CD14-positive monocyte (primary cell): ENCODE measurements around the gene GBX1. TPM values are rescaled to one million over a fixed set of nuclear protein-coding genes. Genes with fewer than 3 reads are reported as not detected.

ENCODE experiments used
- DNase-seq, 3 donors: peaks; one replicate each; pipeline ENCODE4 v3.0.0-alpha.2; 2011 to 2022
- H2AFZ ChIP-seq: 2 replicates; pipeline ENCODE4 v1.6.0; 2012; ENCODE audit warnings: mild to moderate bottlenecking, low read depth, low read length, inconsistent platforms; ENCODE audit not compliant: insufficient read depth, poor library complexity, severe bottlenecking
- H3K27ac ChIP-seq, 2 donors: 1 replicate in 1 of 2; 2 replicates in 1 of 2; pipeline ENCODE4 v1.5.1; 2012 to 2013; ENCODE audit warnings: low read length in 2 of 2, control low read depth in 1 of 2, inconsistent platforms in 1 of 2, low read depth in 1 of 2, mild to moderate bottlenecking in 1 of 2
- H3K27me3 ChIP-seq, 2 donors: one replicate each; pipeline versions ENCODE4 v1.6.0 to v1.6.1; 2011 to 2013; ENCODE audit warnings: low read length in 2 of 2; ENCODE audit not compliant: control insufficient read depth in 2 of 2, insufficient read depth in 2 of 2
- H3K36me3 ChIP-seq, 2 donors: replicated peaks in 1 of 2; 1 replicate in 1 of 2; 2 replicates in 1 of 2; pipeline versions ENCODE4 v1.5.1 to v1.6.1; 2012 to 2013; ENCODE audit warnings: low read length in 2 of 2, control low read depth in 1 of 2, inconsistent platforms in 1 of 2, mild to moderate bottlenecking in 1 of 2; ENCODE audit not compliant: insufficient read depth in 2 of 2, control insufficient read depth in 1 of 2
- H3K4me1 ChIP-seq, 2 donors: 1 replicate in 1 of 2; 2 replicates in 1 of 2; pipeline versions ENCODE4 v1.5.1 to v1.6.1; 2012 to 2013; ENCODE audit warnings: low read length in 2 of 2, control low read depth in 1 of 2, inconsistent platforms in 1 of 2, mild to moderate bottlenecking in 1 of 2, moderate library complexity in 1 of 2; ENCODE audit not compliant: insufficient read depth in 2 of 2, control insufficient read depth in 1 of 2
- H3K4me2 ChIP-seq: replicated peaks from 2 replicates; pipeline ENCODE3; 2012; ENCODE audit warnings: low read length, moderate library complexity, mild to moderate bottlenecking; ENCODE audit not compliant: poor library complexity, severe bottlenecking; ENCODE audit errors: extremely low read depth
- H3K4me3 ChIP-seq, 3 experiments: fragments of 200-600 bp in 1 of 3; sonication (generic) in 1 of 3; replicated peaks in 1 of 3; 1 replicate in 2 of 3; 2 replicates in 1 of 3; pipeline ENCODE4 v1.5.1; 2011 to 2013; ENCODE audit warnings: low read length in 3 of 3, mild to moderate bottlenecking in 3 of 3, control low read depth in 2 of 3, low read depth in 2 of 3, inconsistent platforms in 1 of 3, moderate library complexity in 1 of 3
- H3K79me2 ChIP-seq: 2 replicates; pipeline ENCODE4 v1.6.0; 2012; ENCODE audit warnings: mild to moderate bottlenecking, control low read depth, inconsistent platforms, low read length, moderate library complexity; ENCODE audit not compliant: insufficient read depth
- H3K9ac ChIP-seq: 2 replicates; pipeline ENCODE4 v1.6.0; 2017; ENCODE audit warnings: low read length, mild to moderate bottlenecking; ENCODE audit not compliant: insufficient read depth, poor library complexity, severe bottlenecking
- H3K9me3 ChIP-seq, 2 donors: replicated peaks in 1 of 2; 1 replicate in 1 of 2; 2 replicates in 1 of 2; pipeline versions ENCODE4 v1.5.1 to v1.6.1; 2012 to 2013; ENCODE audit warnings: low read length in 2 of 2, control low read depth in 1 of 2; ENCODE audit not compliant: control insufficient read depth in 1 of 2, insufficient read depth in 1 of 2
- H4K20me1 ChIP-seq: 2 replicates; pipeline ENCODE4 v1.6.0; 2012; ENCODE audit warnings: mild to moderate bottlenecking, low read length, control low read depth, moderate library complexity; ENCODE audit not compliant: insufficient read depth
- H3K27ac Mint-ChIP-seq, 7 donors: one replicate each; pipeline ENCODE4 v1.8.0; 2020; ENCODE audit warnings: mild to moderate bottlenecking in 7 of 7, mixed read lengths in 7 of 7, moderate library complexity in 6 of 7, inconsistent platforms in 2 of 7
- H3K27me3 Mint-ChIP-seq, 3 donors: one replicate each; pipeline ENCODE4 v1.8.0; 2021 to 2022; ENCODE audit warnings: low read depth in 3 of 3, mild to moderate bottlenecking in 3 of 3, mixed read lengths in 3 of 3, moderate library complexity in 3 of 3, inconsistent platforms in 1 of 3
- H3K36me3 Mint-ChIP-seq, 2 donors: one replicate each; pipeline ENCODE4 v1.8.0; 2020; ENCODE audit warnings: mixed read lengths in 2 of 2, inconsistent platforms in 1 of 2, mild to moderate bottlenecking in 1 of 2
- H3K4me1 Mint-ChIP-seq: one replicate; pipeline ENCODE4 v1.8.0; 2020; ENCODE audit warnings: mild to moderate bottlenecking, mixed read lengths
- H3K4me3 Mint-ChIP-seq, 2 donors: one replicate each; pipeline ENCODE4 v1.8.0; 2020; ENCODE audit warnings: mild to moderate bottlenecking in 2 of 2, mixed read lengths in 2 of 2, moderate library complexity in 1 of 2
- H3K9me3 Mint-ChIP-seq, 7 donors: one replicate each; pipeline ENCODE4 v1.8.0; 2020 to 2022; ENCODE audit warnings: mixed read lengths in 7 of 7, mild to moderate bottlenecking in 6 of 7, moderate library complexity in 6 of 7, inconsistent platforms in 2 of 7
- WGBS: methylation state at CpG from one replicate; pipeline ENCODE4 v1.1.5; 2013; ENCODE audit warnings: missing lambda C conversion rate; ENCODE audit not compliant: insufficient coverage; 5-methylcytosine and 5-hydroxymethylcytosine counted together
- intact Hi-C, 2 donors: fragments of 100-400 bp; cut with micrococcal nuclease; formaldehyde crosslinking; loops; one replicate each; pipeline versions ENCODE4 v1.15.0 to v1.15.1; 2023
- polyA plus RNA-seq, 3 donors: library from polyadenylated mRNA; depleted of rRNA in 1 of 3; unstranded in 2 of 3; stranded (reverse) in 1 of 3; fragments of 300-500 nt in 2 of 3; fragments of >200 nt in 1 of 3; fragmentation: Illumina TruSeq in 2 of 3; gene quantifications; 1 replicate in 2 of 3; 2 replicates in 1 of 3; pipeline ENCODE4 v1.2.3, GENCODE V29; 2012 to 2021
- TF ChIP-seq, protein P1 (sequence below): fragments of 200-600 bp; IDR thresholded peaks from one replicate; pipeline ENCODE4 v1.8.0; 2022; ENCODE audit warnings: antibody characterized with exemption, mild to moderate bottlenecking

Gene GBX1
- polyA plus RNA-seq, 3 donors: not detected

DNA sequence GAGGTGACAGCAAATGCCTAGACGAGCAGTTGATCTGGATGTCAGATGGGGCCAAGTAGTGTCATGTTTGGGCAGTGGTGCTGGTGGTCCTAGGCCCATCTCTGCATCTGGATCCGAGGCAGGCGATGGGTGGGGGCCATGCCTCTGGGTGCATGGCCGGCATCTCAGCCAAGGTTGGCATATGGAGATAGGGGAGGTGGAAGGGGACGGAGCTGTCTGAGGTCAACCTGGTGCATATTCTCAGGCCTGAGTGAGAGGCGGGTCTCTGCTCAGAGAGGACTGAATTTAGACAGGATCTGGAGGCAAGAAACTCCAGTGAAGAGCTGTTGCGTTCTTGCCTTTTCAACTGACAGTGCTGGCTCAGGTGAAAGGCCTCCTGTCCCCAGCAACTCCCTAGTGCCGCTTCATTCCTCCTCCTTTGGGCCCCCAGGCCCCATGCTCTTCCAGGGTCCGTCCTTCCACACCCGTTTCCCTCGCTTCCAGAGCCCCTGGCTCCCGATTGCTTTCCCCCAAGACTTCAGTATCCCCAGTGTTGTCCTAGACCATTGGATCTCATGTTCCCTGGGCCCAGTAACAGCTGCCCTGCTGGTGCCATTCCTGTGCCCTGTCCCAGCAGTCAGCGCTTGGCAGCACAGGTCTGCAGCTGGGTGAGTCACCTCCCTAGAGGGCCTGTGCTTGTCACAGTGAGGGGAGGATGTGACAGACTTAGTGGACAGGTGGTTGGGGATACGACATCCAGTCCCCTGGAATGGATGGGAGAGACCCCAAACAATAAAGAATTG, 32.6 kb downstream of the GBX1 start:
- Mint-ChIP-seq H3K4me1 (no peaks in the 10 kb centered on the region), H3K4me3 (no peak overlapping the region), H3K9me3 (no peaks in the 10 kb centered on the region), H3K27me3 (peaks cover 0 to 2% (median 2%) of the 10 kb centered on the region in 3 donors), H3K36me3 (peaks cover 55 to 58% of the 10 kb centered on the region in 2 donors), H3K27ac (no peak overlapping the region)
- no peak overlapping the region for H3K4me3 ChIP-seq
- intact Hi-C loops: no loop called here
- H3K36me3 ChIP-seq: peaks cover 33 to 76% of the 10 kb centered on the region in 2 donors
- no peaks in the 10 kb centered on the region for H3K79me2 ChIP-seq
- WGBS: 97% methylated on average over 13 of the region's 14 CpGs
- H2AFZ ChIP-seq: no peak overlapping the region
- H3K27me3 ChIP-seq: no peaks in the 10 kb centered on the region
- no peak overlapping the region for H3K27ac ChIP-seq
- no peaks in the 10 kb centered on the region for H3K9me3 ChIP-seq
- H4K20me1 ChIP-seq: peaks cover 7% of the 10 kb centered on the region
- TF ChIP-seq, protein P1, sequence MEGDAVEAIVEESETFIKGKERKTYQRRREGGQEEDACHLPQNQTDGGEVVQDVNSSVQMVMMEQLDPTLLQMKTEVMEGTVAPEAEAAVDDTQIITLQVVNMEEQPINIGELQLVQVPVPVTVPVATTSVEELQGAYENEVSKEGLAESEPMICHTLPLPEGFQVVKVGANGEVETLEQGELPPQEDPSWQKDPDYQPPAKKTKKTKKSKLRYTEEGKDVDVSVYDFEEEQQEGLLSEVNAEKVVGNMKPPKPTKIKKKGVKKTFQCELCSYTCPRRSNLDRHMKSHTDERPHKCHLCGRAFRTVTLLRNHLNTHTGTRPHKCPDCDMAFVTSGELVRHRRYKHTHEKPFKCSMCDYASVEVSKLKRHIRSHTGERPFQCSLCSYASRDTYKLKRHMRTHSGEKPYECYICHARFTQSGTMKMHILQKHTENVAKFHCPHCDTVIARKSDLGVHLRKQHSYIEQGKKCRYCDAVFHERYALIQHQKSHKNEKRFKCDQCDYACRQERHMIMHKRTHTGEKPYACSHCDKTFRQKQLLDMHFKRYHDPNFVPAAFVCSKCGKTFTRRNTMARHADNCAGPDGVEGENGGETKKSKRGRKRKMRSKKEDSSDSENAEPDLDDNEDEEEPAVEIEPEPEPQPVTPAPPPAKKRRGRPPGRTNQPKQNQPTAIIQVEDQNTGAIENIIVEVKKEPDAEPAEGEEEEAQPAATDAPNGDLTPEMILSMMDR: no peak
- H3K4me1 ChIP-seq: no peaks in the 10 kb centered on the region
- DNase-seq: no peak
- H3K4me2 ChIP-seq: no peak overlapping the region
- no peak overlapping the region for H3K9ac ChIP-seq

DNA sequence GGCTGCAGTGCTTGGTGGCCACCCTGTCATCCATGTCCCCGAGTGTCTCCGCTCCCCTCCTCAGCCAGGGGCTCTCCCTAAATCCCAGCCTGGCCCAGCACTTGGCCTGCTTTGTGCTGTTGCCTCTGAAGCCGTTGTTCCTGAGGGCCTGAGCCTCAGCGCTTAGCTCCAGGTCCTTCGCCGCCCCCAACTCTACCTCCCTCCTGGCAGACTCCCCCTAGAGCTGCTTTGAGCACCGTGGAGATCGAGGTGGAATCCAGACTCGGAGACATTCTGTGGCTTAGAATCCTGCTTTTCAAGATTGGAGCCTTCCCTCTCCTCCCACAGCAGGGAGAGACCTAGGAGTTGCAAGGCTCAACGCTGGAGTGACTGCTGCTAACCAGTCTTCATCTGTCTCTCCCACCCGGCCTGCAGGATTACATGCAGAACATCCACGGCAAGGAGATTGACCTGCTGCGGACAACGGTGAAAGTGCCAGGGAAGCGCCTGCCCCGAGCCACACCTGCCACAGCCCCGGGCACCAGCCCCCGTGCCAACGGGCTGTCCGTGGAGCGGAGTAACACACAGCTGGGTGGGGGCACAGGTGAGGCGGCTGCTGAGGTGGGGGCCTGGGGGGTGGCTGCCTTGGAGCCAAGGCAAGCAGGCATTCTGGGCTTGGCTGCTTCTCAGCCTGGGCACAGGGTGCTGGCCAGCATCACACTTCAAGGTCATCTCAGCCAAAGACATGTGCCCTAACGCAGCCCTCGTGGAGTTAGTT, 33.3 kb downstream of the GBX1 start:
- Histone ChIP-seq H3K9ac (no peak overlapping the region), H3K79me2 (no peaks in the 10 kb centered on the region), H3K36me3 (peaks cover 40 to 80% of the 10 kb centered on the region in 2 donors), H3K4me2 (no peak overlapping the region), H3K27me3 (no peaks in the 10 kb centered on the region), H3K4me3 (no peak overlapping the region), H3K9me3 (no peaks in the 10 kb centered on the region), H2AFZ (no peak overlapping the region), H3K4me1 (no peaks in the 10 kb centered on the region), H3K27ac (no peak overlapping the region), H4K20me1 (peaks cover 9% of the 10 kb centered on the region)
- DNase-seq: no peak
- TF ChIP-seq, protein P1: no peak
- 97% methylated on average over 21 of the region's 24 CpGs for WGBS
- no peak overlapping the region for H3K4me3 Mint-ChIP-seq
- peaks cover 0 to 2% (median 2%) of the 10 kb centered on the region in 3 donors for H3K27me3 Mint-ChIP-seq
- H3K9me3 Mint-ChIP-seq: no peaks in the 10 kb centered on the region
- intact Hi-C loops: no loop called here
- H3K36me3 Mint-ChIP-seq: peaks cover 53 to 60% of the 10 kb centered on the region in 2 donors
- H3K4me1 Mint-ChIP-seq: no peaks in the 10 kb centered on the region
- H3K27ac Mint-ChIP-seq: no peak overlapping the region
